HepG2 (cell line): ENCODE data around the gene CALU. TPM values are rescaled to one million over a fixed set of nuclear protein-coding genes. Genes with fewer than 3 reads are reported as not detected.

Experiments
- ELF1 ChIP-seq: sonication (generic); formaldehyde crosslinking; IDR thresholded peaks from 2 replicates; pipeline ENCODE4 v1.4.0; 2020; ENCODE audit warnings: missing genetic modification reagents
- FOSL1 ChIP-seq: sonication (generic); formaldehyde crosslinking; IDR thresholded peaks from 2 replicates; pipeline ENCODE4 v1.9.0; 2021; ENCODE audit warnings: missing genetic modification reagents, borderline replicate concordance
- NR1H2 ChIP-seq: sonication (generic); formaldehyde crosslinking; IDR thresholded peaks from 2 replicates; pipeline ENCODE4 v1.8.1; 2022; ENCODE audit warnings: low read depth, missing genetic modification reagents, borderline replicate concordance
- PCBP1 ChIP-seq: fragments of 200-400 bp; formaldehyde crosslinking; IDR thresholded peaks from 2 replicates; pipeline ENCODE4 v1.6.1; 2017; ENCODE audit warnings: mild to moderate bottlenecking, low read depth, low read length, borderline replicate concordance
- RARG ChIP-seq: sonication (generic); formaldehyde crosslinking; IDR thresholded peaks from 2 replicates; pipeline ENCODE4 v1.4.0; 2020; ENCODE audit warnings: low read depth, mild to moderate bottlenecking, missing genetic modification reagents
- SRF ChIP-seq: IDR thresholded peaks from 2 replicates; pipeline ENCODE4 v1.6.1; 2011; ENCODE audit warnings: mild to moderate bottlenecking, low read depth, low read length, moderate library complexity
- SUZ12 ChIP-seq: fragments of 150-350 bp; IDR thresholded peaks from 2 replicates; pipeline ENCODE4 v1.6.1; 2014; ENCODE audit warnings: low read depth, low read length
- TBX3 ChIP-seq: fragments of 450-650 bp; IDR thresholded peaks from 2 replicates; pipeline ENCODE4 v1.6.1; 2017; ENCODE audit warnings: antibody characterized with exemption, mild to moderate bottlenecking, inconsistent platforms, borderline replicate concordance
- TP53 ChIP-seq: sonication (generic); formaldehyde crosslinking; conservative IDR thresholded peaks from 2 replicates; pipeline ENCODE4 v1.4.0; 2020; ENCODE audit warnings: missing genetic modification reagents
- ZNF138 ChIP-seq: sonication (generic); formaldehyde crosslinking; IDR thresholded peaks from 2 replicates; pipeline ENCODE4 v1.5.0; 2020; ENCODE audit warnings: mild to moderate bottlenecking, low read depth, missing genetic modification reagents
- ZNF232 ChIP-seq: sonication (generic); formaldehyde crosslinking; IDR thresholded peaks from 2 replicates; pipeline ENCODE4 v1.4.0; 2020; ENCODE audit warnings: missing genetic modification reagents, borderline replicate concordance
- ZNF280D ChIP-seq: sonication (generic); formaldehyde crosslinking; IDR thresholded peaks from 2 replicates; pipeline ENCODE4 v1.5.1; 2020; ENCODE audit warnings: mild to moderate bottlenecking, missing genetic modification reagents
- ZNF281 ChIP-seq: sonication (generic); formaldehyde crosslinking; IDR thresholded peaks from 2 replicates; pipeline ENCODE4 v1.4.0; 2020; ENCODE audit warnings: missing genetic modification reagents, borderline replicate concordance
- ZNF431 ChIP-seq: sonication (generic); formaldehyde crosslinking; IDR thresholded peaks from 2 replicates; pipeline ENCODE4 v1.9.0; 2022; ENCODE audit warnings: missing genetic modification reagents, low read depth, mild to moderate bottlenecking, borderline replicate concordance
- ZNF530 ChIP-seq: sonication (generic); formaldehyde crosslinking; IDR thresholded peaks from 2 replicates; pipeline ENCODE4 v1.5.0; 2020; ENCODE audit warnings: low read depth, mild to moderate bottlenecking, missing genetic modification reagents
- ZNF562 ChIP-seq: sonication (generic); formaldehyde crosslinking; IDR thresholded peaks from 2 replicates; pipeline ENCODE4 v1.8.0; 2022; ENCODE audit warnings: missing genetic modification reagents, borderline replicate concordance
- ZNF678 ChIP-seq: sonication (generic); formaldehyde crosslinking; IDR thresholded peaks from 2 replicates; pipeline ENCODE4 v1.4.0; 2020; ENCODE audit warnings: mild to moderate bottlenecking, missing genetic modification reagents
- polyA plus RNA-seq, 8 experiments: library from polyadenylated mRNA; depleted of rRNA in 3 of 8; stranded (reverse) in 7 of 8; unstranded in 1 of 8; fragments of >200 nt; fragmentation: Illumina TruSeq in 4 of 8; extraction: Trizol in 4 of 8; gene quantifications; 2 replicates each; pipeline versions ENCODE4 v1.2.1 to v1.2.3, GENCODE V29; 2011 to 2016; ENCODE audit warnings: low read depth in 4 of 8, missing spikeins in 1 of 8, mixed read lengths in 1 of 8; ENCODE audit not compliant: insufficient read depth in 1 of 8
- total RNA-seq, 5 experiments: library from RNA; depleted of rRNA; stranded (reverse); fragments of >200 nt; fragmentation: Illumina TruSeq; extraction: Trizol; gene quantifications; 2 replicates each; pipeline ENCODE4 v1.2.3, GENCODE V29; 2016; ENCODE audit warnings: low read depth in 1 of 5
- TF ChIP-seq, protein P1 (sequence below): sonication (generic); formaldehyde crosslinking; IDR thresholded peaks from 2 replicates; pipeline ENCODE4 v1.8.0; 2023; ENCODE audit warnings: mild to moderate bottlenecking, missing genetic modification reagents
- TF ChIP-seq, protein P2 (sequence below): sonication (generic); formaldehyde crosslinking; IDR thresholded peaks from 2 replicates; pipeline ENCODE4 v1.5.1; 2020; ENCODE audit warnings: missing genetic modification reagents, mild to moderate bottlenecking, borderline replicate concordance

The CALU gene
- total and polyA plus RNA-seq, 2 of the 13 experiments (the other 11 are each of a cell fraction or from before 2014, with no cell fraction given): 198 to 252 TPM

DNA sequence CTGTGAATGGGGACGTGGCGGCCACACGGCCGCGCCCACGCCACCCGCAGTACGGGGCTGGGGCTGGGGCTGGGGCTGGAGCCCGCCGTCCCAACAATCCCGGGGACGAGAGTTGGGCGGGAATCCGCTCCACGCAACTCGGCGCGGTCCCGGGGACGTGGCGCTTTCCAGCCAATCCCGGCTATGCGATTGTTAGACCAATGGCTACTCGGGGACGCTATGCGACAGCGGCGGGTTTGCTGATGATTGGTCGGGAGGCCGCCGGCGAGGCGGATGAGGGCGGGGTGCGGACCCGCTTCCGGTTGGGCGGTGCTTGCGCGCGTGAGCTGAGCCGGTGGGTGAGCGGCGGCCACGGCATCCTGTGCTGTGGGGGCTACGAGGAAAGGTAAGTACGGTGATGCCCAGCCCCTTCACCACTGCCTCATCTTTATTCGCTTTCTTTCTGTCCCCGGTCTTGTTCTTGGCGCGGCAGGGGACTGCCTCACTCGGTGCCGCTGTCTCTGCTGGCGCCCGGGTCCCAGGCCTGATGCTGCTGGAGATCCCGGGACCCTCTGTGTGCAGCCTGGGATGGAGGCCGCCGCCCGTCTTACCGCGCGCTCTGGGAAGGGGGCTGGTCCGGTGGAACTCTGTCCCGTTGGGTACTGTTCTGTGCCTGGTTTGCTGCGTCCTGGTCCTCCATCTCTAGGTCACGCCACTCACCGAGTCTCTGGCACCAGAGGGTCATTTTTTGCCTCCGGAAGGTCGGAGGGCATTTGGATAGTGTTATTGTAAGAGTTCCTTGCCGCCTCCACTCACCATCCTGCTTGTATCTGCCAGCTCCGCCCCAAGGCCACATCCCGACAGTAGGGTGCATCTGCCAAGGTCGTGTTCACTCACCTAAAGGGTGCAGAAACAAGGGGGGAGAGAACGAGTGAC, at the start of gene CALU (continued):
- TF ChIP-seq ZNF280D (no peak), RARG (CRISPR knock-in tag) (no peak), ZNF138 (CRISPR knock-in tag) (no peak), ELF1 (CRISPR knock-in tag) (peak; percentile 86), SUZ12 (no peak), TBX3 (no peak), SRF (no peak), ZNF678 (CRISPR knock-in tag) (peak; percentile 87), ZNF431 (CRISPR knock-in tag) (peak; percentile 48; the same call in 1 of the 2 replicates), ZNF530 (CRISPR knock-in tag) (no peak), ZNF562 (CRISPR knock-in tag) (no peak), PCBP1 (no peak), NR1H2 (CRISPR knock-in tag) (no peak), ZNF281 (no peak), FOSL1 (CRISPR knock-in tag) (0 out of 2 replicates have a peak, but pooled peaks have one; percentile 10), ZNF232 (CRISPR knock-in tag) (peak; percentile 65; the same call in 1 of the 2 replicates), TP53 (CRISPR knock-in tag) (no peak)
- TF ChIP-seq, protein P1, sequence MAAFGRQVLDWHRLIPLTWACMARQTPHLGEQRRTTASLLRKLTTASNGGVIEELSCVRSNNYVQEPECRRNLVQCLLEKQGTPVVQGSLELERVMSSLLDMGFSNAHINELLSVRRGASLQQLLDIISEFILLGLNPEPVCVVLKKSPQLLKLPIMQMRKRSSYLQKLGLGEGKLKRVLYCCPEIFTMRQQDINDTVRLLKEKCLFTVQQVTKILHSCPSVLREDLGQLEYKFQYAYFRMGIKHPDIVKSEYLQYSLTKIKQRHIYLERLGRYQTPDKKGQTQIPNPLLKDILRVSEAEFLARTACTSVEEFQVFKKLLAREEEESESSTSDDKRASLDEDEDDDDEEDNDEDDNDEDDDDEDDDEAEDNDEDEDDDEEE (CRISPR knock-in tag): 0 out of 2 replicates have a peak, but pooled peaks have one; percentile 65
- TF ChIP-seq, protein P2, sequence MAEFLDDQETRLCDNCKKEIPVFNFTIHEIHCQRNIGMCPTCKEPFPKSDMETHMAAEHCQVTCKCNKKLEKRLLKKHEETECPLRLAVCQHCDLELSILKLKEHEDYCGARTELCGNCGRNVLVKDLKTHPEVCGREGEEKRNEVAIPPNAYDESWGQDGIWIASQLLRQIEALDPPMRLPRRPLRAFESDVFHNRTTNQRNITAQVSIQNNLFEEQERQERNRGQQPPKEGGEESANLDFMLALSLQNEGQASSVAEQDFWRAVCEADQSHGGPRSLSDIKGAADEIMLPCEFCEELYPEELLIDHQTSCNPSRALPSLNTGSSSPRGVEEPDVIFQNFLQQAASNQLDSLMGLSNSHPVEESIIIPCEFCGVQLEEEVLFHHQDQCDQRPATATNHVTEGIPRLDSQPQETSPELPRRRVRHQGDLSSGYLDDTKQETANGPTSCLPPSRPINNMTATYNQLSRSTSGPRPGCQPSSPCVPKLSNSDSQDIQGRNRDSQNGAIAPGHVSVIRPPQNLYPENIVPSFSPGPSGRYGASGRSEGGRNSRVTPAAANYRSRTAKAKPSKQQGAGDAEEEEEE: peak; percentile 26; the same call in 1 of the 2 replicates
